Stimulated activated memory B cell treated with anti-CD40 and anti-IgM and Interleukin-4, amounts not matched to agents 10 μg/mL and 1 μg/mL and 100 μg/mL, for 72 hours (primary cell): ENCODE results near the gene CTTNBP2NL.
"Not testable (repeated sequence)": the region's sequence is repeated elsewhere in the genome, so short reads cannot be mapped to it uniquely, and the experiment has no call there.

Experiments
- ATAC-seq: fragments of 150-1000 bp; cut with Tn5 transposase; 2 replicates; pipeline ENCODE4 v1.10.0; 2021
- H3K27ac Mint-ChIP-seq: one replicate; pipeline ENCODE4 v1.8.0; 2022; ENCODE audit warnings: mild to moderate bottlenecking, mixed read lengths
- H3K27me3 Mint-ChIP-seq: one replicate; pipeline ENCODE4 v1.8.0; 2022; ENCODE audit warnings: mixed read lengths
- H3K36me3 Mint-ChIP-seq: one replicate; pipeline ENCODE4 v1.8.0; 2022; ENCODE audit warnings: mixed read lengths
- H3K4me1 Mint-ChIP-seq: one replicate; pipeline ENCODE4 v1.8.0; 2022; ENCODE audit warnings: mixed read lengths
- H3K4me3 Mint-ChIP-seq: one replicate; pipeline ENCODE4 v1.8.0; 2022; ENCODE audit warnings: mild to moderate bottlenecking, moderate library complexity, mixed read lengths
- H3K9me3 Mint-ChIP-seq: one replicate; pipeline ENCODE4 v1.8.0; 2022; ENCODE audit warnings: mixed read lengths

The CTTNBP2NL gene

GRCh38 chr1:112436384-112437156 is 40.6 kb downstream of the CTTNBP2NL start:
- Mint-ChIP-seq H3K9me3 (no peaks in the 10 kb centered on the region), H3K27ac (no peak overlapping the region), H3K4me3 (no peak overlapping the region), H3K27me3 (no peaks in the 10 kb centered on the region), H3K36me3 (peaks cover 17% of the 10 kb centered on the region), H3K4me1 (peaks cover 5% of the 10 kb centered on the region)
- ATAC-seq: no peak

DNA sequence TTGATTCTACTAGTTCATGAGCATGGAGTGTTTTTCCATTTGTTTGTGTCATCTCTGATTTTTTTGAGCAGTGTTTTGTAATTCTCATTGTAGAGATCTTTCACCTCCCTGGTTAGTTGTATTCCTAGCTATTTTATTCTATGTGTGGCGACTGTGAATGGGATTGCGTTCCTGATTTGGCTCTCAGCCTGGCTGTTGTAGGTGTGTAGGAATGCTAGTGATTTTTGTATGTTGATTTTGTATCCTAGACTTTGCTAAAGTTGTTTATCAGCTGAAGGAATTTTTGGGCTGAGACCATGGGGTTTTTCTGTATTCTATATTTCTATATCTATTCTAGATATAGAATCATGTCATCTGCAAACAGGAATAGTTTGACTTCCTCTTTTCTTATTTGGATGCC is 42.1 kb downstream of the CTTNBP2NL start:
- not testable (repeated sequence) for H3K27ac Mint-ChIP-seq, H3K4me3 Mint-ChIP-seq, H3K4me1 Mint-ChIP-seq, H3K27me3 Mint-ChIP-seq, ATAC-seq, H3K9me3 Mint-ChIP-seq
- peaks cover 17% of the 10 kb centered on the region for H3K36me3 Mint-ChIP-seq

GRCh38 chr1:112439592-112439991 is 43.6 kb downstream of the CTTNBP2NL start:
- peaks cover 5% of the 10 kb centered on the region for H3K4me1 Mint-ChIP-seq
- H3K4me3 Mint-ChIP-seq: no peak overlapping the region
- no peaks in the 10 kb centered on the region for H3K9me3 Mint-ChIP-seq
- H3K27me3 Mint-ChIP-seq: no peaks in the 10 kb centered on the region
- no peak for ATAC-seq
- no peak overlapping the region for H3K27ac Mint-ChIP-seq
- H3K36me3 Mint-ChIP-seq: peaks cover 17% of the 10 kb centered on the region

DNA sequence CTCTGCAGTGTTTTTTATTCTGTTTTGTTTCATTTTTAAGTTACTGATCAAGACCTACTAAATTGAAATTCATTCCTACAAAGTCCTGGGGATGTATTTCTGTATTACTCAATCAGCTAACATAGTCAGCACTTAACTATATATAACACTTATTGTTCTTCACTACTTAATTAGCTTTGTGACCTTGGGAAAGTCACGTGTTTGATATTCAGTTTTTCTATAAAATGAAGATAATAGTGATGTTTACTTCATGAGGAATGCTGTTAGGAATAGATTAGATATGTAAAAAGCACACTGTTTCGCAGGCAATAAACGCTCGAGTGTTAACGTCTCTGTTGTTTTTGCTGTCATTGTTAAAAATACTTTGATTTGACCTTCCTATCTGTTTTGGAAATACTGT is 44.6 kb downstream of the CTTNBP2NL start:
- no peaks in the 10 kb centered on the region for H3K27me3 Mint-ChIP-seq
- peaks cover 17% of the 10 kb centered on the region for H3K36me3 Mint-ChIP-seq
- H3K4me3 Mint-ChIP-seq: no peak overlapping the region
- H3K9me3 Mint-ChIP-seq: no peaks in the 10 kb centered on the region
- H3K27ac Mint-ChIP-seq: no peak overlapping the region
- ATAC-seq: no peak
- H3K4me1 Mint-ChIP-seq: peaks cover 5% of the 10 kb centered on the region

- Mint-ChIP-seq H3K36me3 (peaks cover 6% of the 10 kb centered on the region), H3K27me3 (no peaks in the 10 kb centered on the region), H3K9me3 (no peaks in the 10 kb centered on the region), H3K27ac (no peak overlapping the region), H3K4me1 (no peaks in the 10 kb centered on the region), H3K4me3 (no peak overlapping the region)
- ATAC-seq: no peak
Measured at GRCh38 chr1:112444269-112444668, 48.3 kb downstream of the CTTNBP2NL start.

DNA sequence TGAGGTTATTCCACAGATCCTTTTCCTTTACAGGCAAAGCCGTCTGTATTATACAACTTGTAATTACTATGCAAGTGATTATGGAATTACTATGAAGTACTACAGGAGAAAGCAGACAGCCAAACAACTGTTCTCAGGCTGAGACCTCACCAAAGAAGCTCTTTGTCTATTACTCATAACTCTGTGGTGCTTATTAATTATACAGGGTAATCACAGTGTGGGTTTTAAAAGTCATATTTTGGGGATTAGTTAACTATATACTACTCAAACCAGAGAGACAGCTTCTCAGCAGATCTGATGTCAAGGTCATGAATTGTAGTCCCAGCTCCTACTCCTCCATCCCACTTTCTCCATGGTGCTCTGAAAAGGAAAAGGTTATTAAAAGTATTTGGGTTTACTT is 49.6 kb downstream of the CTTNBP2NL start:
- Mint-ChIP-seq H3K9me3 (no peaks in the 10 kb centered on the region), H3K4me1 (no peaks in the 10 kb centered on the region), H3K27me3 (no peaks in the 10 kb centered on the region), H3K36me3 (peaks cover 13% of the 10 kb centered on the region), H3K4me3 (no peak overlapping the region), H3K27ac (no peak overlapping the region)
- no peak for ATAC-seq

- Mint-ChIP-seq H3K27me3 (no peaks in the 10 kb centered on the region), H3K9me3 (no peaks in the 10 kb centered on the region), H3K27ac (no peak overlapping the region), H3K4me1 (no peaks in the 10 kb centered on the region), H3K36me3 (peaks cover 7% of the 10 kb centered on the region), H3K4me3 (no peak overlapping the region)
- no peak for ATAC-seq
Measured at GRCh38 chr1:112446411-112446810, 50.4 kb downstream of the CTTNBP2NL start.

DNA sequence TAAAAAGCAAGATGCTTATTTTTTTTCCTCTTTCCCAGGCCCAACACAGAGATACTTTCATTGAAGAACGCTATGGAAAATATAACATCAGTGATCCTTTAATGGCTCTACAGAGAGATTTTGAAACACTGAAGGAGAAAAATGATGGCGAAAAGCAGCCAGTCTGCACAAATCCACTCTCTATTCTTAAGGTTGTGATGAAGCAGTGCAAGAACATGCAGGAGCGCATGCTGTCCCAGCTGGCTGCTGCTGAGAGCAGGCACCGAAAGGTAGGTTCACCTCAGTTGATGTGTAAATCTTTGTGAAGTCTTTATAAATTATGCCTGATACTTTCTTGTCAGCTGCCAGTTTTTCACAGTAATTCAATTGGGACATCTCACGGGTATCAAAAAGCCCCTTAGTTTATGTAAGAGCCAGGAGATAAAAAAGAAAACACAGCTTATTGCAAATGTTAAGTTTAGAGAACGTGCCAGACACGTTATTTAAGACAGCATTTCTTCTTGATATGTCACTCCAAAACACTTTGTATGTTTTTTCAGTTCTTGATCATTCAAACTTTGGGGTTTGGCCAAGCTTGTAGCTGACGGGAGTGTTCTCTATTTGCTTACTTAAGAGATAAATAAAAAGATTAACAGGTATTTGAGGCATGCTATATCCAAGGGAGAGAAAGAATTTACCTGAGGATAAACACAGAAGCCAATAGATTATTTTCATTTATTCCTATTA is 53.1 kb downstream of the CTTNBP2NL start:
- H3K27ac Mint-ChIP-seq: no peak overlapping the region
- ATAC-seq: no peak
- peaks cover 9% of the 10 kb centered on the region for H3K36me3 Mint-ChIP-seq
- no peaks in the 10 kb centered on the region for H3K9me3 Mint-ChIP-seq
- H3K4me3 Mint-ChIP-seq: no peak overlapping the region
- H3K27me3 Mint-ChIP-seq: no peaks in the 10 kb centered on the region
- H3K4me1 Mint-ChIP-seq: no peaks in the 10 kb centered on the region

DNA sequence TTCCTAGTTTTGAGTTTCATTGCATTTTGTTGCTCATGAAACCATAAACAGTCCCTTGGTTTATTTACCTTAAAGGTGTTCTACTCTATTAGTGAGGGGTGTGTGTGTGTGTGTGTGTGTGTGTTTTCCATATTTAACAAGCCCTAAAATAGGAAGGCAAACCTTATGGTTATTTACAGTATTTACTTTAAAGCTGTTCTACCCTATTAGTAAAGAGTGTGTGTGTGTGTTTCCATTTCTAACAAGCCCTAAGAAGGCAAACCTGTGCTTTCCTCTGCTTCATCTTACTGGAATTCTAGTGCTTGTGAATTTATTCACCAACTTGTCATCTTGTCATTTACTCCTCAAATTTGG is 53.6 kb downstream of the CTTNBP2NL start:
- H3K27ac Mint-ChIP-seq: no peak overlapping the region
- H3K4me3 Mint-ChIP-seq: no peak overlapping the region
- H3K4me1 Mint-ChIP-seq: no peaks in the 10 kb centered on the region
- ATAC-seq: no peak
- no peaks in the 10 kb centered on the region for H3K9me3 Mint-ChIP-seq
- no peaks in the 10 kb centered on the region for H3K27me3 Mint-ChIP-seq
- peaks cover 13% of the 10 kb centered on the region for H3K36me3 Mint-ChIP-seq

GRCh38 chr1:112450773-112451172 is 54.8 kb downstream of the CTTNBP2NL start:
- no peaks in the 10 kb centered on the region for H3K27me3 Mint-ChIP-seq
- no peak for ATAC-seq
- H3K4me3 Mint-ChIP-seq: no peak overlapping the region
- no peaks in the 10 kb centered on the region for H3K4me1 Mint-ChIP-seq
- no peaks in the 10 kb centered on the region for H3K9me3 Mint-ChIP-seq
- peaks cover 15% of the 10 kb centered on the region for H3K36me3 Mint-ChIP-seq
- H3K27ac Mint-ChIP-seq: no peak overlapping the region

GRCh38 chr1:112451301-112451700 is 55.3 kb downstream of the CTTNBP2NL start:
- H3K36me3 Mint-ChIP-seq: peaks cover 20% of the 10 kb centered on the region
- not testable (repeated sequence) for H3K9me3 Mint-ChIP-seq, H3K4me1 Mint-ChIP-seq, H3K27me3 Mint-ChIP-seq, H3K4me3 Mint-ChIP-seq, ATAC-seq, H3K27ac Mint-ChIP-seq

GRCh38 chr1:112453876-112454275 is 57.9 kb downstream of the CTTNBP2NL start:
- peaks cover 31% of the 10 kb centered on the region for H3K36me3 Mint-ChIP-seq
- H3K27me3 Mint-ChIP-seq: no peaks in the 10 kb centered on the region
- H3K4me3 Mint-ChIP-seq: no peak overlapping the region
- no peak for ATAC-seq
- no peak overlapping the region for H3K27ac Mint-ChIP-seq
- H3K4me1 Mint-ChIP-seq: no peaks in the 10 kb centered on the region
- no peaks in the 10 kb centered on the region for H3K9me3 Mint-ChIP-seq

DNA sequence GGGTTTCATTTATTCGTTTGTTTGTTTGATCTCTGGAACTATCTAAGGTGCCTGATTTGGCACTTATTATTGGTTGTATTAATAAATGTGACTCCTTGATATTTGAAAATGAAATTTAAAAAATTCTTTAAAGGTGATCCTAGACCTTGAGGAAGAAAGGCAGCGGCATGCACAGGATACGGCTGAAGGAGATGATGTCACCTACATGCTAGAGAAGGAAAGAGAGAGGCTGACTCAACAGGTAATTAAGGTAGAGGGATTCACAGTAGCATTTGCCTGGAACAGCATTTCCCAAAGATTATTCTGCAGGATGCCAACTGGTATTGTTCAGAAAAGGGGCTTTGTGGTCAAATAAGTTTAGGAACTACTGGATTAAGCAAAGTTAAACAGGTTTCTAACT is 58.3 kb downstream of the CTTNBP2NL start:
- H3K4me3 Mint-ChIP-seq: no peak overlapping the region
- peaks cover 31% of the 10 kb centered on the region for H3K36me3 Mint-ChIP-seq
- H3K4me1 Mint-ChIP-seq: no peaks in the 10 kb centered on the region
- no peak for ATAC-seq
- no peak overlapping the region for H3K27ac Mint-ChIP-seq
- no peaks in the 10 kb centered on the region for H3K27me3 Mint-ChIP-seq
- H3K9me3 Mint-ChIP-seq: no peaks in the 10 kb centered on the region

DNA sequence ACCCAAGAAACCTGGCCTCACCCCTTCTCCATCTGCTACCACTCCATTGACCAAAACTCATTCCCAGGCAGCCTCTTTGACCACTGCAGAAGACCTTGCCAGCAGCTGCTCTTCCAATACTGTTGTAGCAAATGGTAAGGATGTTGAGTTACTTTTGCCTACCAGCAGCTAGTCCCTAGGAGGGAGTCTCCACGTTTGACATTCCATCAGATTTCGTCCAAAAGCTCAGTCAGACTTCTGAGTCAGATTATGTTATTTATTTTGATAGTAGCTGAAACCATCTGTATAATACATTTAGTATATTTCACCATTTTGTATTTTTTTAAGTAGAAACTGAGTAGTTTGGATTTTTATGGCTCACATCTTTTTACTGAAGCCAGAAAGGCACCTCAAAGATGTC is 61.2 kb downstream of the CTTNBP2NL start:
- no peak overlapping the region for H3K27ac Mint-ChIP-seq
- H3K4me3 Mint-ChIP-seq: no peak overlapping the region
- H3K4me1 Mint-ChIP-seq: peaks cover 8% of the 10 kb centered on the region
- peaks cover 25% of the 10 kb centered on the region for H3K36me3 Mint-ChIP-seq
- H3K27me3 Mint-ChIP-seq: no peaks in the 10 kb centered on the region
- ATAC-seq: no peak
- H3K9me3 Mint-ChIP-seq: no peaks in the 10 kb centered on the region

GRCh38 chr1:112457955-112458354 is 61.9 kb downstream of the CTTNBP2NL start:
- Mint-ChIP-seq H3K27me3 (no peaks in the 10 kb centered on the region), H3K27ac (no peak overlapping the region), H3K4me3 (no peak overlapping the region), H3K9me3 (no peaks in the 10 kb centered on the region), H3K36me3 (peaks cover 25% of the 10 kb centered on the region), H3K4me1 (peaks cover 15% of the 10 kb centered on the region)
- no peak for ATAC-seq

- H3K9me3 Mint-ChIP-seq: no peaks in the 10 kb centered on the region
- H3K4me3 Mint-ChIP-seq: no peak overlapping the region
- no peaks in the 10 kb centered on the region for H3K27me3 Mint-ChIP-seq
- no peak overlapping the region for H3K27ac Mint-ChIP-seq
- peaks cover 25% of the 10 kb centered on the region for H3K36me3 Mint-ChIP-seq
- ATAC-seq: no peak
- peaks cover 23% of the 10 kb centered on the region for H3K4me1 Mint-ChIP-seq
Measured at GRCh38 chr1:112458756-112459155, 62.7 kb downstream of the CTTNBP2NL start.
